Natural killer cell (primary cell): ENCODE measurements around the gene CA12. TPM values are rescaled to one million over a fixed set of nuclear protein-coding genes. Genes with fewer than 3 reads are reported as not detected.

Experiments
- ATAC-seq, 3 donors: fragments of 150-1000 bp in 2 of 3; fragments of 200-7000 bp in 1 of 3; cut with Tn5 transposase; 1 replicate in 1 of 3; 2 replicates in 2 of 3; pipeline ENCODE4 v1.10.0; 2021; ENCODE audit warnings: mild to moderate bottlenecking in 2 of 3, moderate library complexity in 2 of 3
- DNase-seq, 2 donors: peaks; one replicate each; pipeline versions ENCODE4 v3.0.0 to v3.0.0-alpha.2; 2013 to 2021; ENCODE audit warnings: mixed read lengths in 1 of 2
- H3K27ac ChIP-seq: one replicate; pipeline ENCODE4 v1.5.1; 2013; ENCODE audit warnings: mild to moderate bottlenecking, low read length
- H3K27me3 ChIP-seq: one replicate; pipeline ENCODE4 v1.6.1; 2013; ENCODE audit warnings: low read length; ENCODE audit not compliant: control insufficient read depth, insufficient read depth
- H3K36me3 ChIP-seq: one replicate; pipeline ENCODE4 v1.6.1; 2013; ENCODE audit warnings: low read length; ENCODE audit not compliant: control insufficient read depth, insufficient read depth
- H3K4me1 ChIP-seq: one replicate; pipeline ENCODE4 v1.6.1; 2013; ENCODE audit warnings: low read length; ENCODE audit not compliant: control insufficient read depth, insufficient read depth
- H3K4me3 ChIP-seq: one replicate; pipeline ENCODE4 v1.5.1; 2013; ENCODE audit warnings: low read length
- H3K9me3 ChIP-seq: one replicate; pipeline ENCODE4 v1.6.1; 2013; ENCODE audit warnings: low read length; ENCODE audit not compliant: control insufficient read depth, insufficient read depth
- H3K27ac Mint-ChIP-seq, 2 donors: one replicate each; pipeline ENCODE4 v1.8.0; 2022; ENCODE audit warnings: mild to moderate bottlenecking in 2 of 2, mixed read lengths in 2 of 2, moderate library complexity in 1 of 2
- H3K27me3 Mint-ChIP-seq, 2 donors: one replicate each; pipeline ENCODE4 v1.8.0; 2022; ENCODE audit warnings: low read depth in 2 of 2, mixed read lengths in 2 of 2
- H3K36me3 Mint-ChIP-seq: one replicate; pipeline ENCODE4 v1.8.0; 2022; ENCODE audit warnings: mixed read lengths
- H3K4me1 Mint-ChIP-seq, 2 donors: one replicate each; pipeline ENCODE4 v1.8.0; 2022; ENCODE audit warnings: mixed read lengths in 2 of 2
- H3K4me3 Mint-ChIP-seq: one replicate; pipeline ENCODE4 v1.8.0; 2022; ENCODE audit warnings: mild to moderate bottlenecking, moderate library complexity, mixed read lengths
- H3K9me3 Mint-ChIP-seq, 2 donors: one replicate each; pipeline ENCODE4 v1.8.0; 2022; ENCODE audit warnings: mixed read lengths in 2 of 2
- CTCF ChIP-seq: fragments of 200-600 bp; IDR thresholded peaks from one replicate; pipeline ENCODE4 v1.8.0; 2022; ENCODE audit warnings: antibody characterized with exemption
- WGBS: methylation state at CpG from one replicate; pipeline ENCODE4 v1.1.7; 2013; ENCODE audit warnings: missing lambda C conversion rate; ENCODE audit not compliant: insufficient coverage; 5-methylcytosine and 5-hydroxymethylcytosine counted together
- intact Hi-C: fragments of 100-400 bp; cut with micrococcal nuclease; formaldehyde crosslinking; loops from one replicate; pipeline ENCODE4 v1.14.2; 2022
- total RNA-seq, 4 donors: library from RNA; stranded (reverse); fragments of 120-200 nt in 1 of 4; gene quantifications; one replicate each; pipeline versions ENCODE4 v1.2.3 to v1.2.4, GENCODE V29; 2013 to 2022

Gene CA12
- total RNA-seq, 3 donors from 2014 or later (not counting 1 experiment from before 2014, with no cell fraction given), result not detected

GRCh38 chr15:63379492-63380150 lies 2.0 kb downstream of the CA12 start:
- 81% methylated on average over 2 of the region's 2 CpGs for WGBS
- H3K36me3 Mint-ChIP-seq, result no peaks in the 10 kb centered on the region
- no peaks in the 10 kb centered on the region for H3K9me3 Mint-ChIP-seq
- ATAC-seq (no peak), DNase-seq (no peak)
- Histone ChIP-seq H3K4me3 (no peak overlapping the region), H3K4me1 (peaks cover 7% of the 10 kb centered on the region), H3K9me3 (no peaks in the 10 kb centered on the region), H3K36me3 (no peaks in the 10 kb centered on the region), H3K27me3 (peaks cover 19% of the 10 kb centered on the region), H3K27ac (no peak overlapping the region)
- no peak overlapping the region for H3K27ac Mint-ChIP-seq
- no peak overlapping the region for H3K4me3 Mint-ChIP-seq
- peaks cover 0 to 12% of the 10 kb centered on the region in 2 donors for H3K4me1 Mint-ChIP-seq
- intact Hi-C loops, result no loop called here
- H3K27me3 Mint-ChIP-seq, result peaks cover 52 to 70% of the 10 kb centered on the region in 2 donors
- no peak for TF ChIP-seq CTCF

- Histone ChIP-seq H3K27ac (no peak overlapping the region), H3K27me3 (peaks cover 19% of the 10 kb centered on the region), H3K4me3 (no peak overlapping the region), H3K9me3 (no peaks in the 10 kb centered on the region), H3K4me1 (peaks cover 7% of the 10 kb centered on the region), H3K36me3 (no peaks in the 10 kb centered on the region)
- Mint-ChIP-seq H3K9me3 (no peaks in the 10 kb centered on the region), H3K36me3 (no peaks in the 10 kb centered on the region), H3K27me3 (peaks cover 45 to 63% of the 10 kb centered on the region in 2 donors), H3K27ac (no peak overlapping the region), H3K4me3 (no peak overlapping the region), H3K4me1 (peaks cover 0 to 13% of the 10 kb centered on the region in 2 donors)
- DNase-seq (no peak), ATAC-seq (no peak)
- TF ChIP-seq CTCF, result no peak
- 86% methylated on average over 7 of the region's 7 CpGs for WGBS
- intact Hi-C loops, result no loop called here
Observed at GRCh38 chr15:63378946-63379345, 2.7 kb downstream of the CA12 start.

GRCh38 chr15:63374686-63375520 lies 6.7 kb downstream of the CA12 start:
- Histone ChIP-seq H3K36me3 (no peaks in the 10 kb centered on the region), H3K27me3 (peaks cover 3% of the 10 kb centered on the region), H3K4me3 (no peak overlapping the region), H3K4me1 (no peaks in the 10 kb centered on the region), H3K9me3 (no peaks in the 10 kb centered on the region), H3K27ac (no peak overlapping the region)
- H3K4me3 Mint-ChIP-seq, result no peak overlapping the region
- H3K27ac Mint-ChIP-seq, result no peak overlapping the region
- no peaks in the 10 kb centered on the region for H3K36me3 Mint-ChIP-seq
- no peaks in the 10 kb centered on the region for H3K9me3 Mint-ChIP-seq
- peaks cover 17 to 28% of the 10 kb centered on the region in 2 donors for H3K27me3 Mint-ChIP-seq
- H3K4me1 Mint-ChIP-seq, result peaks cover 0 to 5% of the 10 kb centered on the region in 2 donors
- WGBS, result 67% methylated on average over 11 of the region's 11 CpGs
- TF ChIP-seq CTCF, result no peak
- DNase-seq, result no peak
- ATAC-seq, result no peak
- intact Hi-C loops, result no loop called here
